OCI-LY3 (cell line): ENCODE results near the gene FERMT3.
A peak's percentile ranks its signal among the peaks of the same experiment; 100 is the strongest.

Experiments used
- H2AFZ ChIP-seq: fragments of 200-600, 300-600 bp; shearing (Covaris generic); 2 replicates; pipeline ENCODE4 v1.6.0; 2014; ENCODE audit warnings: antibody characterized with exemption, low read depth, low read length
- H3K27ac ChIP-seq: fragments of 200-600, 300-600 bp; sonication (generic); 2 replicates; pipeline ENCODE4 v1.5.1; 2014; ENCODE audit warnings: mild to moderate bottlenecking, low read length, moderate library complexity, mixed read lengths
- H3K27me3 ChIP-seq: fragments of 200-600, 300-600 bp; sonication (generic); 2 replicates; pipeline ENCODE4 v1.6.1; 2014; ENCODE audit warnings: low read depth, low read length, mixed read lengths
- H3K36me3 ChIP-seq: fragments of 200-600, 300-600 bp; sonication (generic); replicated peaks from 2 replicates; pipeline ENCODE3; 2014; ENCODE audit warnings: low read depth, low read length, mixed read lengths
- H3K4me1 ChIP-seq: fragments of 300-600, 200-600 bp; sonication (generic); 2 replicates; pipeline ENCODE4 v1.6.1; 2014; ENCODE audit warnings: low read length, mixed read lengths
- H3K4me2 ChIP-seq: fragments of 200-600, 300-600 bp; sonication (generic); 2 replicates; pipeline ENCODE4 v1.6.1; 2014; ENCODE audit warnings: low read length, mixed read lengths
- H3K4me3 ChIP-seq: fragments of 300-600, 200-600 bp; sonication (generic); 2 replicates; pipeline ENCODE4 v1.5.1; 2014; ENCODE audit warnings: antibody characterized with exemption, mild to moderate bottlenecking, low read length, moderate library complexity
- H3K79me2 ChIP-seq: fragments of 300-600, 200-600 bp; shearing (Covaris generic); 2 replicates; pipeline ENCODE4 v1.6.1; 2014; ENCODE audit warnings: mild to moderate bottlenecking, low read length, mixed read lengths
- H3K9ac ChIP-seq: fragments of 300-600, 200-600 bp; shearing (Covaris generic); 2 replicates; pipeline ENCODE4 v1.6.0; 2014; ENCODE audit warnings: mild to moderate bottlenecking, low read length, moderate library complexity
- H3K9me3 ChIP-seq: fragments of 200-600, 300-600 bp; shearing (Covaris generic); 2 replicates; pipeline ENCODE4 v1.6.1; 2014; ENCODE audit warnings: low read length, mixed read lengths; ENCODE audit not compliant: insufficient read depth
- H4K20me1 ChIP-seq: fragments of 200-600, 300-600 bp; sonication (generic); 2 replicates; pipeline ENCODE4 v1.6.1; 2016; ENCODE audit warnings: low read length, mixed read lengths; ENCODE audit not compliant: insufficient read depth
- EZH2phosphoT487 ChIP-seq: fragments of 200-600 bp; shearing (Covaris generic); IDR thresholded peaks from 2 replicates; pipeline ENCODE4 v1.6.1; 2018; ENCODE audit warnings: antibody characterized with exemption, mixed run types, low read depth
- TF ChIP-seq, protein P1 (sequence below): fragments of 200-600, 300-600 bp; sonication (generic); IDR thresholded peaks from 2 replicates; pipeline ENCODE4 v1.5.1; 2014; ENCODE audit warnings: antibody characterized with exemption, low read length, low read depth

FERMT3 gene

DNA sequence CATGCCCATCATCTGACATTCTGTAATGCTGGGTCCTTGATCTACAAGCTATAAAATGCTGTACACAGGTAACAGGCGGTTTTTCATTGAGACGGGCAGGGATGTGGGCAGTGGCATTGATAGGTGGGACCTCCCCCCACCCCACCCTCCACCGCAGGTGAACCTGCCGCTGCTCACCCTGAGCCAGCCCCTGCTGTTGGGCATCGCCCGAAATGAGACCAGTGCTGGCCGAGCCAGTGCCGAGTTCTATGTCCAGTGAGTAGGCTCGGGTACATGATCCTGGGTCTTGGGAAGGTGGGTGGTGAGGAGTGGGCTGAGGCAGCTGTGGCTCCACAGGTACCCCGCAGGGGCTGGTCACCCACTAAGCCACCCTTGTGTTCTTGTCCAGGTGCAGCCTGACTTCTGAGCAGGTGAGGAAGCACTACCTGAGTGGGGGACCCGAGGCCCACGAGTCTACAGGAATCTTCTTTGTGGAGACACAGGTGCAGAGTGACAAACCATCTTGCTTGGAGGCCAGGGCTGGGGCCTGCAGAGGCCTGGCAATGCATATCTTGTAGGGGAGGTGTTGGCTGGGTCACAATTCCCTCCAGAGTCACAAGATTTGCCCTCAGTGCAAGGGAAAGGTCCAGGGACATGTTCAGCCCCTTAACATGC, 22.7 kb downstream of the FERMT3 start:
- Histone ChIP-seq H3K4me3 (0 out of 2 replicates have a peak overlapping the region, but pooled peaks have one; percentile 89), H3K9ac (no peak overlapping the region), H2AFZ (no peak overlapping the region), H3K4me2 (peak overlapping the region; percentile 93), H3K36me3 (no peaks in the 10 kb centered on the region), H3K27ac (no peak overlapping the region), H3K9me3 (no peaks in the 10 kb centered on the region), H3K79me2 (peaks cover 17% of the 10 kb centered on the region), H3K4me1 (peaks cover 26% of the 10 kb centered on the region), H3K27me3 (no peaks in the 10 kb centered on the region), H4K20me1 (no peaks in the 10 kb centered on the region)
- TF ChIP-seq EZH2phosphoT487 = no peak
- TF ChIP-seq, protein P1, sequence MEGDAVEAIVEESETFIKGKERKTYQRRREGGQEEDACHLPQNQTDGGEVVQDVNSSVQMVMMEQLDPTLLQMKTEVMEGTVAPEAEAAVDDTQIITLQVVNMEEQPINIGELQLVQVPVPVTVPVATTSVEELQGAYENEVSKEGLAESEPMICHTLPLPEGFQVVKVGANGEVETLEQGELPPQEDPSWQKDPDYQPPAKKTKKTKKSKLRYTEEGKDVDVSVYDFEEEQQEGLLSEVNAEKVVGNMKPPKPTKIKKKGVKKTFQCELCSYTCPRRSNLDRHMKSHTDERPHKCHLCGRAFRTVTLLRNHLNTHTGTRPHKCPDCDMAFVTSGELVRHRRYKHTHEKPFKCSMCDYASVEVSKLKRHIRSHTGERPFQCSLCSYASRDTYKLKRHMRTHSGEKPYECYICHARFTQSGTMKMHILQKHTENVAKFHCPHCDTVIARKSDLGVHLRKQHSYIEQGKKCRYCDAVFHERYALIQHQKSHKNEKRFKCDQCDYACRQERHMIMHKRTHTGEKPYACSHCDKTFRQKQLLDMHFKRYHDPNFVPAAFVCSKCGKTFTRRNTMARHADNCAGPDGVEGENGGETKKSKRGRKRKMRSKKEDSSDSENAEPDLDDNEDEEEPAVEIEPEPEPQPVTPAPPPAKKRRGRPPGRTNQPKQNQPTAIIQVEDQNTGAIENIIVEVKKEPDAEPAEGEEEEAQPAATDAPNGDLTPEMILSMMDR = no peak

DNA sequence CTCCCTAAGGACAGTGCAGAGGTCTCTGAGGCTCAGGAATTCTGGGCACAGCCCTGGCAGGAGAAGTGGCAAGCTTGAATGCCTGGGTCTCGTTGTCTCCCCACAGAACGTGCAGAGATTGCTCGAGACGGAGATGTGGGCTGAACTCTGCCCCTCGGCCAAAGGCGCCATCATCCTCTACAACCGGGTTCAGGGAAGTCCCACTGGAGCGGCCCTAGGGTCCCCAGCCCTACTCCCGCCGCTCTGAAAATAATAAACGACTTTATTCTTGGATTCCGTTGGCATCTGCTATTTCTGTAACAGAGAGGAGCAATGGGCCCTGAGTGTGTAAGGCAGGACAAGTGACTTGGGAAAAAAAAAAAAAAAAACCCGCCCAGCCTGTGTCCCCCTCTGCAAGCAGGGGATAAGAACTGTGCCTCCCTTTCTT, 23.2 kb downstream of the FERMT3 start:
- Histone ChIP-seq H3K4me3 (peak overlapping the region; percentile 89), H3K4me1 (peaks cover 26% of the 10 kb centered on the region), H3K79me2 (peaks cover 17% of the 10 kb centered on the region), H3K27ac (peak overlapping the region; percentile 12; the same call in 1 of the 2 replicates), H3K9ac (peak overlapping the region; percentile 84), H2AFZ (no peak overlapping the region), H3K27me3 (no peaks in the 10 kb centered on the region), H3K9me3 (no peaks in the 10 kb centered on the region), H3K36me3 (no peaks in the 10 kb centered on the region), H3K4me2 (peak overlapping the region; percentile 93), H4K20me1 (no peaks in the 10 kb centered on the region)
- TF ChIP-seq, protein P1 = no peak
- no peak for TF ChIP-seq EZH2phosphoT487

GRCh38 chr11:64230171-64230984, 23.9 kb downstream of the FERMT3 start, which contains the start of gene DNAJC4:
Gene DNAJC4 (plus strand): TSS chr11:64230548. CDS start chr11:64230855, 307 bp downstream.
- Histone ChIP-seq H3K27me3 (no peaks in the 10 kb centered on the region), H3K4me1 (peaks cover 24% of the 10 kb centered on the region), H3K36me3 (peaks cover under 1% of the 10 kb centered on the region), H3K9ac (peak within 1 kb of the TSS; percentile 84), H2AFZ (peak within 1 kb of the TSS; percentile 68; the same call in 1 of the 2 replicates), H3K9me3 (no peaks in the 10 kb centered on the region), H3K4me3 (peak within 1 kb of the TSS; percentile 89), H4K20me1 (peaks cover 3% of the 10 kb centered on the region; the same call in 1 of the 2 replicates), H3K4me2 (peak within 1 kb of the TSS; percentile 93), H3K27ac (peak within 1 kb of the TSS; percentile 29), H3K79me2 (peaks cover 18% of the 10 kb centered on the region)
- no peak for TF ChIP-seq EZH2phosphoT487
- TF ChIP-seq, protein P1 = no peak

DNA sequence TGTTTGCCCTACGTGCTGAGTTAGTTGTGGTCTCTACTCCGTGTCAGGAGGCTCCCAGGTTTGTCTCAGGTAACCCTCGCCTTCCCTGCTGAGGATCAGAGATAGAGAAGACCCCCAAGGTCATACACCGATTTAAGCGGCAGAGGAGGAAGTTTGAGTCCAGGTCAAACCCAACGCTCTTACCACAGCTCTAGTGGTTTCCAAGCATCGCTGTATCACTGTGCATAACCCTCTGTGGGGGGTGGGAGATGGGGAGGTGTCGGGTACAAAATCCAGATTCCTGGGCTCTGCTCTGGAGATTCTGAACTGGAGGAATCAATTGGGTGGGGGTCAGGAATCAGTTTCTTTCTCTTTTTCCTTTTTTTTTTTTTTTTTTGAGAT, 24.5 kb downstream of the FERMT3 start:
- H3K27ac ChIP-seq = peak overlapping the region; percentile 29
- H2AFZ ChIP-seq = peak overlapping the region; percentile 68; the same call in 1 of the 2 replicates
- peaks cover 6% of the 10 kb centered on the region for H3K36me3 ChIP-seq
- H4K20me1 ChIP-seq = peaks cover 9% of the 10 kb centered on the region; the same call in 1 of the 2 replicates
- H3K4me3 ChIP-seq = peak overlapping the region; percentile 89
- peak overlapping the region; percentile 93 for H3K4me2 ChIP-seq
- H3K79me2 ChIP-seq = peaks cover 19% of the 10 kb centered on the region
- no peaks in the 10 kb centered on the region for H3K27me3 ChIP-seq
- H3K9ac ChIP-seq = peak overlapping the region; percentile 84
- H3K9me3 ChIP-seq = no peaks in the 10 kb centered on the region
- TF ChIP-seq EZH2phosphoT487 = no peak
- TF ChIP-seq, protein P1 = no peak
- H3K4me1 ChIP-seq = peaks cover 28% of the 10 kb centered on the region
